Measurements from ENCODE around the gene APOO. TPM values are rescaled to one million over a fixed set of nuclear protein-coding genes. Genes with fewer than 3 reads are reported as not detected.

APOO gene
- total RNA-seq, 1 donor = 2.0 TPM

- Histone ChIP-seq H3K27me3 (ENCODE audit: insufficient read depth, low read length) (no peaks in the 10 kb centered on the region), H3K4me1 (ENCODE audit: insufficient read depth, low read length) (peaks cover 22% of the 10 kb centered on the region), H3K4me3 (ENCODE audit: low read length) (no peak overlapping the region), H3K9me3 (ENCODE audit: low read depth, low read length) (no peaks in the 10 kb centered on the region)
Observed at GRCh38 chrX:23799469-23800065, 108.2 kb downstream of the APOO start.

- H3K9me3 ChIP-seq (ENCODE audit: low read depth, low read length) = no peaks in the 10 kb centered on the region
- H3K4me3 ChIP-seq (ENCODE audit: low read length) = no peak overlapping the region
Observed at GRCh38 chrX:23797371-23798128, 110.2 kb downstream of the APOO start.

GRCh38 chrX:23795221-23795620 is 112.5 kb downstream of the APOO start:
- no peak overlapping the region for H3K4me3 ChIP-seq (ENCODE audit: low read length)
- no peaks in the 10 kb centered on the region for H3K4me1 ChIP-seq (ENCODE audit: insufficient read depth, low read length)
- H3K27me3 ChIP-seq (ENCODE audit: insufficient read depth, low read length) = no peaks in the 10 kb centered on the region
- H3K9me3 ChIP-seq (ENCODE audit: low read depth, low read length) = no peaks in the 10 kb centered on the region

More at GRCh38 chrX:23797371-23798128, 110.2 kb downstream of the APOO start:
- Histone ChIP-seq H3K4me1 (ENCODE audit: insufficient read depth, low read length) (peaks cover 3% of the 10 kb centered on the region), H3K27me3 (ENCODE audit: insufficient read depth, low read length) (no peaks in the 10 kb centered on the region)

GRCh38 chrX:23792861-23793553 is 114.7 kb downstream of the APOO start:
- H3K9me3 ChIP-seq (ENCODE audit: low read depth, low read length) = no peaks in the 10 kb centered on the region
- no peak overlapping the region for H3K4me3 ChIP-seq (ENCODE audit: low read length)
- no peaks in the 10 kb centered on the region for H3K27me3 ChIP-seq (ENCODE audit: insufficient read depth, low read length)
- no peaks in the 10 kb centered on the region for H3K4me1 ChIP-seq (ENCODE audit: insufficient read depth, low read length)

- H3K9me3 ChIP-seq (ENCODE audit: low read depth, low read length) = no peaks in the 10 kb centered on the region
- H3K4me1 ChIP-seq (ENCODE audit: insufficient read depth, low read length) = peaks cover 7% of the 10 kb centered on the region
- H3K4me3 ChIP-seq (ENCODE audit: low read length) = no peak overlapping the region
- H3K27me3 ChIP-seq (ENCODE audit: insufficient read depth, low read length) = no peaks in the 10 kb centered on the region
Observed at GRCh38 chrX:23790155-23790497, 117.6 kb downstream of the APOO start.

GRCh38 chrX:23789386-23790154 is 118.2 kb downstream of the APOO start:
- no peaks in the 10 kb centered on the region for H3K9me3 ChIP-seq (ENCODE audit: low read depth, low read length)
- H3K4me1 ChIP-seq (ENCODE audit: insufficient read depth, low read length) = peaks cover 12% of the 10 kb centered on the region
- no peak overlapping the region for H3K4me3 ChIP-seq (ENCODE audit: low read length)
- H3K27me3 ChIP-seq (ENCODE audit: insufficient read depth, low read length) = no peaks in the 10 kb centered on the region

- Histone ChIP-seq H3K4me1 (ENCODE audit: insufficient read depth, low read length) (peaks cover 14% of the 10 kb centered on the region), H3K27me3 (ENCODE audit: insufficient read depth, low read length) (no peaks in the 10 kb centered on the region), H3K4me3 (ENCODE audit: low read length) (no peak overlapping the region), H3K9me3 (ENCODE audit: low read depth, low read length) (no peaks in the 10 kb centered on the region)
Observed at GRCh38 chrX:23788946-23789345, 118.8 kb downstream of the APOO start.

- H3K27me3 ChIP-seq (ENCODE audit: insufficient read depth, low read length) = no peaks in the 10 kb centered on the region
- H3K4me3 ChIP-seq (ENCODE audit: low read length) = no peak overlapping the region
- no peaks in the 10 kb centered on the region for H3K9me3 ChIP-seq (ENCODE audit: low read depth, low read length)
- peaks cover 14% of the 10 kb centered on the region for H3K4me1 ChIP-seq (ENCODE audit: insufficient read depth, low read length)
Observed at GRCh38 chrX:23788521-23788920, 119.2 kb downstream of the APOO start.

GRCh38 chrX:23787745-23788118 is 120.0 kb downstream of the APOO start:
- Histone ChIP-seq H3K27me3 (ENCODE audit: insufficient read depth, low read length) (no peaks in the 10 kb centered on the region), H3K9me3 (ENCODE audit: low read depth, low read length) (no peaks in the 10 kb centered on the region), H3K4me3 (ENCODE audit: low read length) (no peak overlapping the region), H3K4me1 (ENCODE audit: insufficient read depth, low read length) (peaks cover 15% of the 10 kb centered on the region)

GRCh38 chrX:23786268-23786815 is 121.4 kb downstream of the APOO start:
- Histone ChIP-seq H3K27me3 (ENCODE audit: insufficient read depth, low read length) (no peaks in the 10 kb centered on the region), H3K9me3 (ENCODE audit: low read depth, low read length) (no peaks in the 10 kb centered on the region), H3K4me3 (ENCODE audit: low read length) (no peak overlapping the region), H3K4me1 (ENCODE audit: insufficient read depth, low read length) (peaks cover 26% of the 10 kb centered on the region)

GRCh38 chrX:23785580-23785979 is 122.2 kb downstream of the APOO start:
- H3K4me3 ChIP-seq (ENCODE audit: low read length) = peak overlapping the region; percentile 95
- no peaks in the 10 kb centered on the region for H3K9me3 ChIP-seq (ENCODE audit: low read depth, low read length)
- H3K27me3 ChIP-seq (ENCODE audit: insufficient read depth, low read length) = no peaks in the 10 kb centered on the region
- peaks cover 33% of the 10 kb centered on the region for H3K4me1 ChIP-seq (ENCODE audit: insufficient read depth, low read length)

- peaks cover 35% of the 10 kb centered on the region for H3K4me1 ChIP-seq (ENCODE audit: insufficient read depth, low read length)
- H3K9me3 ChIP-seq (ENCODE audit: low read depth, low read length) = no peaks in the 10 kb centered on the region
- H3K4me3 ChIP-seq (ENCODE audit: low read length) = peak overlapping the region; percentile 95
- no peaks in the 10 kb centered on the region for H3K27me3 ChIP-seq (ENCODE audit: insufficient read depth, low read length)
Observed at GRCh38 chrX:23784470-23785331, 123.0 kb downstream of the APOO start.

- Histone ChIP-seq H3K4me3 (ENCODE audit: low read length) (peak overlapping the region; percentile 95), H3K4me1 (ENCODE audit: insufficient read depth, low read length) (peaks cover 35% of the 10 kb centered on the region), H3K27me3 (ENCODE audit: insufficient read depth, low read length) (no peaks in the 10 kb centered on the region), H3K9me3 (ENCODE audit: low read depth, low read length) (no peaks in the 10 kb centered on the region)
Observed at GRCh38 chrX:23783589-23784469, 123.9 kb downstream of the APOO start.
